Endothelial cell of umbilical vein (primary cell): ENCODE measurements around the gene RTKN2. TPM values are rescaled to one million over a fixed set of nuclear protein-coding genes. Genes with fewer than 3 reads are reported as not detected.

Source experiments
- BruUV-seq: library from RNA; stranded (reverse); fragments of 400-500 nt; replicated peaks from 2 replicates; lab custom pipeline; 2021; lab: Mats Ljungman, UMichigan
- CTCF ChIA-PET: fragments of 300-600, 350-600 bp; sonication (Branson Sonifier 250); formaldehyde crosslinking; loops from one replicate; lab custom pipeline; 2021; ENCODE audit warnings: antibody characterized with exemption, inconsistent platforms; lab: Charles Lee
- POLR2A ChIA-PET: fragments of 300-600, 350-600 bp; sonication (Branson Sonifier 250); formaldehyde crosslinking; loops from one replicate; lab custom pipeline; 2021; ENCODE audit warnings: antibody characterized with exemption, inconsistent platforms; lab: Charles Lee
- DNase-seq: peaks from one replicate; pipeline ENCODE4 v3.0.0-alpha.2; 2011; ENCODE audit warnings: low read depth, low spot score
- FAIRE-seq: peaks from 2 replicates; lab custom pipeline; 2011; peaks lifted over from hg19 to GRCh38; lab: Jason Lieb, UNC
- H2AFZ ChIP-seq: 2 replicates; pipeline ENCODE4 v1.6.0; 2012; ENCODE audit warnings: low read depth, low read length, control low read depth, inconsistent platforms
- H3K27ac ChIP-seq: 2 replicates; pipeline ENCODE4 v1.5.1; 2011; ENCODE audit warnings: low read depth, mild to moderate bottlenecking, control low read depth, low read length, moderate library complexity; ENCODE audit not compliant: insufficient read depth
- H3K27me3 ChIP-seq, 2 experiments: 2 replicates each; pipeline versions ENCODE4 v1.6.0 to v1.6.1; 2011; ENCODE audit warnings: low read length in 2 of 2, mixed read lengths in 1 of 2; ENCODE audit not compliant: control insufficient read depth in 2 of 2, insufficient read depth in 2 of 2
- H3K36me3 ChIP-seq, 2 experiments: 2 replicates in 1 of 2; 3 replicates in 1 of 2; pipeline ENCODE4 v1.5.1; 2011; ENCODE audit warnings: low read length in 2 of 2, mild to moderate bottlenecking in 1 of 2, moderate library complexity in 1 of 2; ENCODE audit not compliant: control insufficient read depth in 2 of 2, insufficient read depth in 2 of 2; ENCODE audit errors: extremely low read depth in 1 of 2
- H3K4me1 ChIP-seq: 3 replicates; pipeline ENCODE4 v1.5.1; 2011; ENCODE audit warnings: mild to moderate bottlenecking, low read length; ENCODE audit not compliant: control insufficient read depth, insufficient read depth; ENCODE audit errors: extremely low read depth
- H3K4me2 ChIP-seq: 2 replicates; pipeline ENCODE4 v1.6.1; 2011; ENCODE audit warnings: low read length, control low read depth, mixed read lengths; ENCODE audit not compliant: insufficient read depth
- H3K4me3 ChIP-seq, 3 experiments: fragments of 200-600 bp in 1 of 3; sonication (generic), shearing (Covaris generic) in 1 of 3; replicated peaks in 1 of 3; 2 replicates each; pipeline ENCODE4 v1.5.1; 2011 to 2016; ENCODE audit warnings: control low read depth in 3 of 3, low read length in 3 of 3, mild to moderate bottlenecking in 2 of 3, inconsistent platforms in 1 of 3, low read depth in 1 of 3, moderate library complexity in 1 of 3; ENCODE audit not compliant: insufficient read depth in 1 of 3
- H3K79me2 ChIP-seq: 2 replicates; pipeline ENCODE4 v1.6.0; 2012; ENCODE audit warnings: low read length, inconsistent platforms; ENCODE audit not compliant: control insufficient read depth, insufficient read depth
- H3K9ac ChIP-seq: replicated peaks from 2 replicates; pipeline ENCODE3; 2011; ENCODE audit warnings: low read length, control low read depth; ENCODE audit not compliant: insufficient read depth; ENCODE audit errors: extremely low read depth
- H3K9me1 ChIP-seq: replicated peaks from 3 replicates; pipeline ENCODE4 v1.6.0; 2011; ENCODE audit warnings: mild to moderate bottlenecking, low read length; ENCODE audit not compliant: control insufficient read depth, insufficient read depth; ENCODE audit errors: extremely low read depth
- H3K9me3 ChIP-seq: replicated peaks from 2 replicates; pipeline ENCODE4 v1.5.1; 2012; ENCODE audit warnings: low read length, inconsistent platforms; ENCODE audit not compliant: control insufficient read depth, insufficient read depth
- H4K20me1 ChIP-seq: replicated peaks from 2 replicates; pipeline ENCODE3; 2011; ENCODE audit warnings: mild to moderate bottlenecking, low read length; ENCODE audit not compliant: control insufficient read depth, insufficient read depth; ENCODE audit errors: extremely low read depth
- CTCF ChIP-seq, 2 donors: IDR thresholded peaks; 1 replicate in 1 of 2; 2 replicates in 1 of 2; pipeline ENCODE4 v1.5.1; 2011; ENCODE audit warnings: low read length in 2 of 2, mild to moderate bottlenecking in 2 of 2, moderate library complexity in 2 of 2, control low read depth in 1 of 2, inconsistent platforms in 1 of 2, low read depth in 1 of 2; ENCODE audit not compliant: insufficient read depth in 1 of 2; ENCODE audit errors: extremely low read depth in 1 of 2
- FOS ChIP-seq: IDR thresholded peaks from 2 replicates; pipeline ENCODE4 v1.6.1; 2011; ENCODE audit warnings: mild to moderate bottlenecking, low read length, moderate library complexity, borderline replicate concordance; ENCODE audit not compliant: insufficient read depth
- GATA2 ChIP-seq: IDR thresholded peaks from 2 replicates; pipeline ENCODE4 v1.7.0; 2011; ENCODE audit warnings: low read depth, mild to moderate bottlenecking, moderate library complexity, mixed read lengths, low read length; ENCODE audit not compliant: insufficient read length, insufficient read depth
- JUN ChIP-seq: IDR thresholded peaks from 2 replicates; pipeline ENCODE4 v1.6.1; 2011; ENCODE audit warnings: borderline replicate concordance, low read depth; ENCODE audit not compliant: insufficient read length, insufficient read depth
- MYC ChIP-seq: IDR thresholded peaks from one replicate; pipeline ENCODE4 v1.6.1; 2011; ENCODE audit warnings: mild to moderate bottlenecking, low read depth, low read length
- POLR2AphosphoS5 ChIP-seq: IDR thresholded peaks from 2 replicates; pipeline ENCODE4 v1.6.1; 2012; ENCODE audit warnings: low read depth, mild to moderate bottlenecking, control low read depth, low read length, moderate library complexity; ENCODE audit not compliant: insufficient read depth
- dilution Hi-C: fragments of 300-500 bp; cut with MboI; formaldehyde crosslinking; loops from one replicate; pipeline ENCODE4 v1.15.0; 2019; ENCODE audit warnings: low sequenced_read_pairs; ENCODE audit not compliant: extremely low pct_ligation_motif_present
- intact Hi-C: fragments of 100-400 bp; cut with micrococcal nuclease; formaldehyde crosslinking; loops from one replicate; pipeline ENCODE4 v1.10.0; 2022
- polyA plus RNA-seq, 4 experiments: library from polyadenylated mRNA; depleted of rRNA in 3 of 4; stranded (reverse) in 3 of 4; unstranded in 1 of 4; fragments of >200 nt; gene quantifications; 2 replicates each; pipeline versions ENCODE4 v1.2.1 to v1.2.3, GENCODE V29; 2011 to 2012; ENCODE audit warnings: missing spikeins in 1 of 4
- total RNA-seq: library from RNA; stranded (reverse); gene quantifications from 2 replicates; pipeline ENCODE4 v1.2.3, GENCODE V29; 2021

RTKN2 gene
- total and polyA plus RNA-seq, 2 donors (not counting 3 experiments of a cell fraction or from before 2014, with no cell fraction given) = 0.65 to 4.8 TPM

GRCh38 chr10:62264702-62265436, 3.8 kb downstream of the RTKN2 start:
- ChIA-PET CTCF (interaction anchor here (0.6 to 3.5 kb wide), 47 partner anchors 9 to 1555 kb away, joined by 3 to 40 read pairs (median 4); partner anchors contain the start of gene NRBF2), POLR2A (interaction anchor here (0.7 kb wide), 1 partner anchor 233 kb away, joined by 3 read pairs; no protein-coding TSS in a partner anchor)
- Histone ChIP-seq H3K4me2 (no peak overlapping the region), H4K20me1 (no peaks in the 10 kb centered on the region), H3K9me3 (no peaks in the 10 kb centered on the region), H3K36me3 (no peaks in the 10 kb centered on the region), H3K79me2 (no peaks in the 10 kb centered on the region), H3K4me1 (peaks cover 11% of the 10 kb centered on the region), H2AFZ (no peak overlapping the region), H3K9ac (no peak overlapping the region), H3K4me3 (no peak overlapping the region), H3K27me3 (peaks cover 0 to 1% of the 10 kb centered on the region in 2 experiments), H3K27ac (no peak overlapping the region), H3K9me1 (no peaks in the 10 kb centered on the region)
- FAIRE-seq (peak; percentile 69), DNase-seq (peak; percentile 82)
- BruUV-seq = no TSS peak
- intact Hi-C loops (loop anchor here (1.0 to 5.0 kb wide), 5 partner anchors 14 to 892 kb away; partner anchors contain the start of gene EGR2), dilution Hi-C loops (no loop called here)
- TF ChIP-seq CTCF (IDR thresholded peaks at IDR 0.05; ENCODE audit: extremely low read depth in 1 of 2, insufficient read depth in 1 of 2, low read depth in 1 of 2, low read length in 2 of 2) (peak; percentile 44 to 54), MYC (no peak)

GRCh38 chr10:62264126-62264525, 4.5 kb downstream of the RTKN2 start:
- Histone ChIP-seq H3K27me3 (no peaks in the 10 kb centered on the region), H3K9me3 (no peaks in the 10 kb centered on the region), H3K36me3 (no peaks in the 10 kb centered on the region), H3K9me1 (no peaks in the 10 kb centered on the region), H3K9ac (no peak overlapping the region), H4K20me1 (no peaks in the 10 kb centered on the region), H3K4me3 (no peak overlapping the region), H2AFZ (no peak overlapping the region), H3K27ac (no peak overlapping the region), H3K4me2 (no peak overlapping the region), H3K79me2 (no peaks in the 10 kb centered on the region), H3K4me1 (peaks cover 11% of the 10 kb centered on the region)
- TF ChIP-seq JUN = no peak
- no peak for TF ChIP-seq FOS
- TF ChIP-seq GATA2 = no peak
- no peak for TF ChIP-seq POLR2AphosphoS5
- ChIA-PET CTCF (interaction anchor here (0.6 to 3.5 kb wide), 39 partner anchors 8 to 1555 kb away, joined by 3 to 40 read pairs (median 4); partner anchors contain the start of gene NRBF2), POLR2A (no interaction called here)
- BruUV-seq = no TSS peak
- no peak for FAIRE-seq
- no peak for DNase-seq
- intact Hi-C loops = loop anchor here (1.0 to 2.0 kb wide), 2 partner anchors 13 to 161 kb away; no protein-coding TSS in a partner anchor
- dilution Hi-C loops = no loop called here
